GM23248 (cell line): ENCODE measurements around the gene DNA2.

Experiments
- EZH2 ChIP-seq: fragments of 200-600 bp; sonication (generic); IDR thresholded peaks from 2 replicates; pipeline ENCODE4 v1.6.1; 2018; ENCODE audit warnings: antibody characterized with exemption, mild to moderate bottlenecking; ENCODE audit not compliant: insufficient read depth, poor library complexity, severe bottlenecking
- EZH2phosphoT487 ChIP-seq: fragments of 200-600 bp; sonication (generic); IDR thresholded peaks from 2 replicates; pipeline ENCODE4 v1.6.1; 2018; ENCODE audit warnings: antibody characterized with exemption, moderate library complexity, mild to moderate bottlenecking, low read depth; ENCODE audit not compliant: insufficient read depth

- TF ChIP-seq EZH2phosphoT487 (no peak), EZH2 (no peak)
These were observed 36.0 kb downstream of the DNA2 start for GRCh38 chr10:68435803-68436202.
